Measurements from ENCODE around the gene MKRN1. TPM values are rescaled to one million over a fixed set of nuclear protein-coding genes. Genes with fewer than 3 reads are reported as not detected.

MKRN1 gene
- polyA plus RNA-seq, 1 experiment = 71.6 TPM

- Histone ChIP-seq H3K27me3 (ENCODE audit: control insufficient read depth, insufficient read depth, low read length) (peaks cover 13% of the 10 kb centered on the region), H3K27ac (ENCODE audit: low read depth, low read length) (no peak overlapping the region), H3K9me3 (ENCODE audit: control insufficient read depth, insufficient read depth, low read length) (no peaks in the 10 kb centered on the region), H3K4me3 (ENCODE audit: low read depth, low read length) (no peak overlapping the region)
- TF ChIP-seq, protein P1, sequence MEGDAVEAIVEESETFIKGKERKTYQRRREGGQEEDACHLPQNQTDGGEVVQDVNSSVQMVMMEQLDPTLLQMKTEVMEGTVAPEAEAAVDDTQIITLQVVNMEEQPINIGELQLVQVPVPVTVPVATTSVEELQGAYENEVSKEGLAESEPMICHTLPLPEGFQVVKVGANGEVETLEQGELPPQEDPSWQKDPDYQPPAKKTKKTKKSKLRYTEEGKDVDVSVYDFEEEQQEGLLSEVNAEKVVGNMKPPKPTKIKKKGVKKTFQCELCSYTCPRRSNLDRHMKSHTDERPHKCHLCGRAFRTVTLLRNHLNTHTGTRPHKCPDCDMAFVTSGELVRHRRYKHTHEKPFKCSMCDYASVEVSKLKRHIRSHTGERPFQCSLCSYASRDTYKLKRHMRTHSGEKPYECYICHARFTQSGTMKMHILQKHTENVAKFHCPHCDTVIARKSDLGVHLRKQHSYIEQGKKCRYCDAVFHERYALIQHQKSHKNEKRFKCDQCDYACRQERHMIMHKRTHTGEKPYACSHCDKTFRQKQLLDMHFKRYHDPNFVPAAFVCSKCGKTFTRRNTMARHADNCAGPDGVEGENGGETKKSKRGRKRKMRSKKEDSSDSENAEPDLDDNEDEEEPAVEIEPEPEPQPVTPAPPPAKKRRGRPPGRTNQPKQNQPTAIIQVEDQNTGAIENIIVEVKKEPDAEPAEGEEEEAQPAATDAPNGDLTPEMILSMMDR (IDR thresholded peaks at IDR 0.05; ENCODE audit: low read depth, low read length) = no peak
- ChIA-PET POLR2A (no interaction called here), CTCF (no interaction called here)
- DNase-seq (ENCODE audit: low read depth, low spot score) = no peak
Measured at GRCh38 chr7:140484951-140485499, 5.7 kb upstream of the MKRN1 start.

- TF ChIP-seq, protein P1 (IDR thresholded peaks at IDR 0.05; ENCODE audit: low read depth, low read length) = no peak
- DNase-seq (ENCODE audit: low read depth, low spot score) = no peak
- Histone ChIP-seq H3K27ac (ENCODE audit: low read depth, low read length) (no peak overlapping the region), H3K4me3 (ENCODE audit: low read depth, low read length) (no peak overlapping the region), H3K9me3 (ENCODE audit: control insufficient read depth, insufficient read depth, low read length) (no peaks in the 10 kb centered on the region), H3K27me3 (ENCODE audit: control insufficient read depth, insufficient read depth, low read length) (peaks cover 13% of the 10 kb centered on the region)
- ChIA-PET POLR2A (no interaction called here), CTCF (no interaction called here)
Measured at GRCh38 chr7:140484479-140484878, 5.2 kb upstream of the MKRN1 start.

- Histone ChIP-seq H3K9me3 (ENCODE audit: control insufficient read depth, insufficient read depth, low read length) (no peaks in the 10 kb centered on the region), H3K27me3 (ENCODE audit: control insufficient read depth, insufficient read depth, low read length) (peaks cover 5% of the 10 kb centered on the region), H3K27ac (ENCODE audit: low read depth, low read length) (no peak overlapping the region), H3K4me3 (ENCODE audit: low read depth, low read length) (peak overlapping the region; percentile 78)
- DNase-seq (ENCODE audit: low read depth, low spot score) = no peak
- TF ChIP-seq, protein P1 (IDR thresholded peaks at IDR 0.05; ENCODE audit: low read depth, low read length) = no peak
- ChIA-PET POLR2A (no interaction called here), CTCF (interaction anchor here (2.1 kb wide), 1 partner anchor 174 kb away, joined by 13 read pairs; no protein-coding TSS in a partner anchor)
Measured at GRCh38 chr7:140479739-140480084, 407 bp upstream of the MKRN1 start.

GRCh38 chr7:140478246-140479061 lies 851 bp downstream of the MKRN1 start:
- Histone ChIP-seq H3K4me3 (ENCODE audit: low read depth, low read length) (peak overlapping the region; percentile 78), H3K27me3 (ENCODE audit: control insufficient read depth, insufficient read depth, low read length) (peaks cover 1% of the 10 kb centered on the region), H3K27ac (ENCODE audit: low read depth, low read length) (peak overlapping the region; percentile 70), H3K9me3 (ENCODE audit: control insufficient read depth, insufficient read depth, low read length) (no peaks in the 10 kb centered on the region)
- no peak for DNase-seq (ENCODE audit: low read depth, low spot score)
- TF ChIP-seq, protein P1 (IDR thresholded peaks at IDR 0.05; ENCODE audit: low read depth, low read length) = no peak
- ChIA-PET POLR2A (interaction anchor here (0.8 to 1.2 kb wide), 2 partner anchors 19 to 127 kb away, joined by 5 to 6 read pairs; no protein-coding TSS in a partner anchor), CTCF (interaction anchor here (0.6 to 4.7 kb wide), 12 partner anchors 15 to 1892 kb away, joined by 3 to 44 read pairs (median 3); no protein-coding TSS in a partner anchor)

All from AG04450 (cell line).